HS-5 (cell line): ENCODE data around the gene USP27X.
A peak's percentile ranks its signal among the peaks of the same experiment; 100 is the strongest.

Source experiments
- DNase-seq: peaks from one replicate; pipeline ENCODE4 v3.0.0-alpha.2; 2012; ENCODE audit warnings: low read depth

USP27X gene

GRCh38 chrX:49878834-49879655 is at the start of gene USP27X:
Gene USP27X, plus strand, starts transcription at chrX:49879484. Its CDS starts 824 bp downstream, at chrX:49880308.
- DNase-seq = peak; percentile 63

GRCh38 chrX:49838374-49838773 is 40.9 kb upstream of the USP27X start:
- no peak for DNase-seq

GRCh38 chrX:49840679-49841078 is 38.6 kb upstream of the USP27X start:
- DNase-seq = peak; percentile 22

- DNase-seq = no peak
Observed at GRCh38 chrX:49842621-49843020, 36.7 kb upstream of the USP27X start.

GRCh38 chrX:49844611-49845010 is 34.7 kb upstream of the USP27X start:
- DNase-seq = no peak

- no peak for DNase-seq
Observed at GRCh38 chrX:49845701-49846403, 33.4 kb upstream of the USP27X start.

GRCh38 chrX:49846522-49846921 is 32.8 kb upstream of the USP27X start:
- DNase-seq = no peak

- no peak for DNase-seq
Observed at GRCh38 chrX:49848275-49848674, 31.0 kb upstream of the USP27X start.

GRCh38 chrX:49850028-49850427 is 29.3 kb upstream of the USP27X start:
- DNase-seq = no peak

- DNase-seq = no peak
Observed at GRCh38 chrX:49853661-49854060, 25.6 kb upstream of the USP27X start.

GRCh38 chrX:49856819-49857218 is 22.5 kb upstream of the USP27X start:
- DNase-seq = no peak

GRCh38 chrX:49858341-49858740 is 20.9 kb upstream of the USP27X start:
- no peak for DNase-seq

- DNase-seq = no peak
Observed at GRCh38 chrX:49859491-49859890, 19.8 kb upstream of the USP27X start.

GRCh38 chrX:49860867-49861535 is 18.3 kb upstream of the USP27X start:
- DNase-seq = no peak

GRCh38 chrX:49862093-49862492 is 17.2 kb upstream of the USP27X start:
- no peak for DNase-seq

GRCh38 chrX:49868739-49869138 is 10.5 kb upstream of the USP27X start:
- DNase-seq = no peak

- DNase-seq = no peak
Observed at GRCh38 chrX:49876750-49877149, 2.5 kb upstream of the USP27X start.

GRCh38 chrX:49877397-49878101 is 1.7 kb upstream of the USP27X start:
- DNase-seq = no peak

- no peak for DNase-seq
Observed at GRCh38 chrX:49878128-49878833, 1.0 kb upstream of the USP27X start.

- no peak for DNase-seq
Observed at GRCh38 chrX:49879656-49880277, 483 bp downstream of the USP27X start.

- DNase-seq = no peak
Observed at GRCh38 chrX:49880668-49881067, 1.4 kb downstream of the USP27X start.
